HG02610 (cell line): Measurements from ENCODE around the gene DHRS13.
"Not testable (repeated sequence)": the region's sequence is repeated elsewhere in the genome, so short reads cannot be mapped to it uniquely, and the experiment has no call there.

ENCODE experiments used
- ATAC-seq: cut with Tn5 transposase; IDR thresholded peaks from one replicate; pipeline ENCODE4 v1.9.1; 2021; ENCODE audit warnings: mild to moderate bottlenecking, moderate library complexity; ENCODE audit not compliant: unreplicated experiment

DHRS13 gene

DNA sequence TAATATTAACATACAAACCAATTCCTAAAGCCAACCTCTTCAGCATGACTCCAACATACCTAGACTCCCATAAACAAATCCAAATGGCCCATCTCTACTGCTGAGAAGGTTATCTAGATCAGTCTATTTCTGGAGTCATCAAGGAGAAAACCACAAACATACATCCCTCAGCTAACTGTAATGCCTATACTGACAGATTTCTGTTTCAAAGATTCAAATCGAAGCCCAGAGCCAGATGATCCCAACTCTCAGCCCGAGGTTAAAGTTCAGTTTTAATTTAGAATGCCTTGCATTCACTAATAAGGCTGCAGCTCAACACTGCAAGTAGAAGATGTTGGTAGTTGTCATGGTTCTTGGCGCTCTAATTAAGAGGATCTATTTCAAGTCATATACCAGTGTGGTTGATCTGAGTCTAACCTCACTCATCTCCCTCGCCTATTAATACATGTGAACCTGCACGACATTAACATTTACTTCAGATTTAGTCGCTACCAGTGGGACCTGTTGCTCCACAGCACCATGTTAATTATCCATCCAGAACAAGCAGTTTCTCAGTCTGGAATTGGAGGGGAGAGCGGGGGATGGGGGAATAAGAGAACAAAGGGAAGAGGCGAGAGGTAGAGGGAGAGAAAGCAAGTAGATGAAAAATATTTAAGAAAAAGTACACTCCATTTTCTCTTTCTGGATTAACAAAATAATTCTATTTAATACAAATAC, 33.0 kb upstream of the DHRS13 start:
- ATAC-seq: no peak

DNA sequence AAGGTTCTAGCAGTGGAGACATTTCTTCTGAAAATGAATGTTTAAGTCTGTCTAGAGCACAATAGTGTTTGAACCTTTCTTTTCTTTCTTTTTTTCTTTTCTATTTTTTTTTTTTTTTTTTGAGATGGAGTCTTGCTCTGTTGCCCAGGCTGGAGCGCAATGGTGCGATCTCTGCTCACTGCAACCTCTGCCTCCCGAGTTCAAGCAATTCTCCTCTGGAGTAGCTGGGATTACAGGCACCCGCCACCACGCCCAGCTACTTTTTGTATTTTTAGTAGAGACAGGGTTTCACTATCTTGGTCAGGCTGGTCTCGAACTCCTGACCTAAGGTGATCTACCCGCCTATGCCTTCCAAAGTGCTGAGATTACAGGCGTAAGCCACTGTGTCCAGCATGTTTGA, 31.6 kb upstream of the DHRS13 start:
- not testable (repeated sequence) for ATAC-seq

DNA sequence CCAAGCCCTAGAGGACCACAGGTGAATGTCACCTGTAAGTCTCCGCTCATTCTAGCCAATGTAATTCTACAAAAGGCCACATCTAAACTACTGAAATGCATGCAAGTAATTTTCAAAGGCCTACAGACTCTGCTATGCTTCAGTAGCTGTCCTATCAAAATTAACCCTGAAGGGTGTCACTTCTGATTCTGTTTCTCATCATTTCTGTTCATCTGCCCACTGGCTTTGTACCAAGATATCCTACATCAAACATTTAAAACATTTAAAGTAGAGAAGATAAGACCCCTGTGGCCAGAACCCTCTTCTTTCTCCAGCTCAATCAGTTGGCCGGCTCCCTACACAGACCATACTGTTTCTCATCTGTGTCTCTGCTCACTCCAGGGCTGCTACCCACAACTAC, 26.9 kb upstream of the DHRS13 start:
- ATAC-seq: no peak

DNA sequence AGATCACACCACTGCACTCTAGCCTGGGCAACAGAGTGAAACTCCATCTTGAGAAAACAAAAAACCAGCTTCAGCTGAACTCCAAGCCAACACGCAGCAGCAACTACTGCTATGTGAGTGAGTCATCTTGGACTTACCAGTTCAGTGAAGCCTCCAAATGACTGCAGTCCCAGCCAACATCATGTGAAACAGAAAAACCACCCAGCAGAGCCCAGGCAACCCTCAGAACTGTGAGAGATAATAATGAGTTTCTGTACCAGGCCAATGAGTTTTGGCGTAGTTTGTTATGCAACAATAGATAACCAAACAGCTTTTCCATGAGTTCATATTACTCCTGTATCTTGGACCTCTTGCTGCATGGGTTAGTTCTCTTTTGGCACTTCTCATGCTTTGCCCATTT, 25.2 kb upstream of the DHRS13 start:
- ATAC-seq: peak; percentile 68

DNA sequence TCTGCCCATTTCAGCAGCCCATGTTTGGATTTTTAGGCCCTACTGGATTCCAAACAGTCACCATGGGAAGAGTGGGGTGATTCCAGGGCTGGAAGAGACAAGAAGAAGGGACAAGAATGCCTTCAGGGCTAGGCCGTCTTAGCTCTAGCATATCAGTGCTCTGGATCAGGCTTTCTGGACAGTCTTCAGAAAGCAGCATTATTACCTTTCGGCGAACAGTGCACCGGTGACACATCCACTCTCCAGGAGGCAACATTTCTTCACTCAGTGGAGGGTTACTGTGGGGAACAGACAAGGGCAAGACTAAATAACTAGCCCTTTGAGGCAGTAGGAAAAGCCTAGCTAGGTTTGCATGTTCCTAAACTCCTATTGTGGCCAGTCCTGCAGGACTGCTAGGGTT, 23.9 kb upstream of the DHRS13 start:
- no peak for ATAC-seq

DNA sequence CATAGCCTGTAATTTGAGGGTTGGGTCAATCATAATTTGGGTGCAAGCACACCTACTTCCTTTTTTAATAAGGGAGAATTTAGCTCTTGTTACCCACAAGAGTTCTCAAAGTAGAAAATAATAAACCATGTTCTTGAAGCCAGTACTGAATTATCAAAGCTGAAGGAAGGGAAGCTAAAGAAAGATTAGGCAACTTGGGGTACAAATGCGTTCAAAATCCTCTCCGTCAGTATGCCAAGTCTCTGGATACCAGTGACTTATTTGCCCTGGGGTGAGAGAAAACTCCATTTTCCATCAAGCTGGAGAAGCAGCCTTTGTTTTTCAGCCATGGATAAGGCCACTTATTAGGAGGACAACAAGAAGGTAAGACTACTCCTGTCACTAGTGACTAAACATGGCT, 23.5 kb upstream of the DHRS13 start:
- ATAC-seq: no peak

DNA sequence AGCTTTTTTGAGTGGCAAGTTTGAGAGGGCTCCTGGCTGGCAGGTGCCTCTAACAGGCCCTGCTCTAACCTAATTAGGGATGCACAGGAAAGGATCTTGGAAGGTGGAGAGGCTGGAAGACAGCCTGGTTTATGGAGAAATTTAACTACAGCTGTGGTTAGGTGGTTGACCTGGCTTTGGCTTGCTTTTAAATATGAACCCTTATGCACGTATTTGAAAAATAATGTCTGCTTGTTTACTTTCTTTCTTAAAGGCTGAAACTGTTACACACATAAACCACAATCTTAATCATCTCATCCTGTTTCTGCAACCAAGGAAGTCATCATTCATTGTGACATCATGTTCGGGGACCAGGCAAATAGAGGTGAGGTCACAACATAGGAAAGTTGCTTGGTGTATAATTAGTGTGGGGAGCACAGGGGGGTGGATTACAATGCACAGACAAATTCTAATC, 23.1 kb upstream of the DHRS13 start:
- no peak for ATAC-seq

DNA sequence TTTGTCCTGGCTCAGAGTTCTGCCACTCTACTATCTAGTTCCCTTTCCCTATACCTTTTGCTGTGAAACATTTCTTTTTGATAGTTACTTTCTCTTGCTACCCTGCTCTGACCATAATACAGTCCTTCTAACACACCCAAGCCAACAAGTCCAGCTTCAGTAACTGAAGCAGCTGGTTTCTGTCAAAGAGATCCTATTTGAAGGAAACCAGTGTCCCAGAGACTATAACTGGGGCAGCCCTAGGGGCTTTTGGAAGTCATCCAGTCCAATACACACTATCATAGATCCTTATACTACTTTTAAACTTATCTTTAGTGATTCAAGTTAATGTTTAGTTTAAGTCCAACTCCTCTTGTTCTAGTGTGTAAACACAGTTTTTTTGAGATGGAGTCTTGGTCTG, 17.3 kb upstream of the DHRS13 start:
- no peak for ATAC-seq

DNA sequence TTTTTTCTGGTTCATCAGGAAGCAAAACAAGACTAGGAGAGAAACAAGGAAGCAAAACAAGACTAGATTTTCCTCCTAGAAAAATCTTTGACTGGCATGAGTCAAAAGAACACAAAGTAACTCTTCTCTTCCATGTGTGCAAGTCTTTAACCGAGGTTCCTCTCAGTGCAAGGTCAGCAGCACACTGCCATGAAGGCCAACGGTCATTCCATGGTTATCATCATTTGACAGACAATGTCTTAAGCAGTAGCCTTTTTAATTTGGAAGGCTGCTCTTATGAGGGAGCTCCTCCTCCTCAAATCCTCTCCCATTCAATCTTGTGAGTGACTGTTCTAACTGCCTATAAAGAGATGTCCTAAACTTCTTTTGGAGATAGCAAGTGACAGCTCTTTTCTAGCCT, 15.4 kb upstream of the DHRS13 start:
- ATAC-seq: no peak

DNA sequence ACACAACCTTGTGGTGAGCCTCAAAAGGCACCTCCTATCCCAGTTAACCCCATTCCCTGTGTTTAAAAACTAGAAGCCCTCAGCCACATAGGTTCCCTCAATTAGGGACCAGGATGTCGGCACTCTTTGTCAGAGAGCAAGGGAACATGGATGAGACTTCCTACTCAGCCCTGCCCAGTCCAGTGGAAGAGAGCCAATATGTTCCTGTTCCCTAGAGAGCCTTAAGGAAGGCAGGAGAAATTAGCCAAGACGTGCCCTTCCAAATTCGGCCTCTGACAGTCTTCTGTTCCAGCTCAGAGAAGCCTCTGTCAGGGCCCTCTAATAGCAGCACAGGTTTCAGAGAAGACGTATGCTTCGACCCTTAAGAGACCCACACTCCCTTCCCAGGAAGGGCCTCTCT, 14.6 kb upstream of the DHRS13 start:
- no peak for ATAC-seq

DNA sequence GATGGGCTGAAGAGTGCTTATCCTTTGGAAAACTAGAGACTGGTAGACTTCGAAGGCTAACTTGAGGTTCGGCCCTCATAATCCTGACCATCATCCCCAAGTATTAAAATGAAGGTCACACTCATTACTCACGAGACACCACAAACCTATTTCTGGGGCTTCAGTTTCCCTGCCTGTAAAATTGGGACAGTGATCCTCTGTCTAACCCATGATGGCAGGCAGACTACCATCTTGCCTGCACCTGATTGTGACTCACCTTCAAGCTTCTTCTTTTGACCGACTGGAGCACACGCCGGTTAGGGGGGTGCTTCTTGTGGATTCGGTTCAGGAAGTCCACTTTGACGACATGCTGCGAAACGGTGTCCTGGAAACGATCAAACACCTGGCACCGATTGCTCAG, 14.2 kb upstream of the DHRS13 start:
- ATAC-seq: no peak

DNA sequence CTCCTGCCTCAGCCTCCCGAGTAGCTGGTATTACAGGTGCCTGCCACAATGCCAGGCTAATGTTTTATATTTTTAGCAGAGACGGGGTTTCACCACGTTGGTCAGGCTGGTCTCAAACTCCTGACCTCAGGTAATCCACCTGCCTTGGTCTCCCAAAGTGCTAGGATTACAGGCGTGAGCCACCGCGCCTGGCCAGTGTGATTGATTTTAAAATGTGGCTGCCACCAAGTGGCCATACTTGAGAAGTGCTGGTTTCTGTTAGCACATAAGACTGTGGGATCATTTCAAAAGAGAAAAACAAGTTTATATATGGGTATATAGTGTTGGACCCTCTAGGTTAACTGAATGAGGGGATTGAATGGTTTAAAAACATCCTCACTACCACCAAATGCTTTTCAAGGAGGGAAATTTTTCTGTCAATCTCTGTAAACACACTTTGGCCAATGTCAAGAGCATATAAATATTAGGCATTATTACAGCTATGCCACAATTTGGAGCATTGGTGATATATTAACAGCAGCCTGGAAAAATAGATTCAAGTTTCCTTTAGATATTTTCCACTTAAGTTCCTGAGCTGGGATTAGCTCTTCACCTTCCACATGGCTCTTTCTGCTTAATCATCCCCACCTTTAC, 13.5 kb upstream of the DHRS13 start:
- no peak for ATAC-seq

DNA sequence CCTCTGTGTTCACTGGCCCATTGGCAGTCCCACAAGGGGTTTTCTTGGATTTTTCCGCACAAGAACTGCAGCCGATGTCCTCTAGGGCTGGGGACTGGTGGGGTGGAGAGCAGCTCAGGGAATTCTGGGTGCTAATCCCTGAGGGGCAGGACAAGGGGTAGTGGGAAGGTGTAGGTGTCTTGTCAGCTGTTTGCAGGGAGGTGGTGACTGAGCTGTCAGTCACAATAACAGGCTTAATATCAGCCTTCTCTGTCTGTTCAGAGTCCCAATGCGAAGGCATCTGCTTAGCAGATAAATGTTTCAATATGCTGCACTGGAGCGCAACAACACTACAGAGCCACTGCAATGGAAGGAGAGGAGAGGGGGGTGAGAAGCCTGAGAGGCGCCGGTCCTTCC, 10.1 kb upstream of the DHRS13 start:
- ATAC-seq: no peak

DNA sequence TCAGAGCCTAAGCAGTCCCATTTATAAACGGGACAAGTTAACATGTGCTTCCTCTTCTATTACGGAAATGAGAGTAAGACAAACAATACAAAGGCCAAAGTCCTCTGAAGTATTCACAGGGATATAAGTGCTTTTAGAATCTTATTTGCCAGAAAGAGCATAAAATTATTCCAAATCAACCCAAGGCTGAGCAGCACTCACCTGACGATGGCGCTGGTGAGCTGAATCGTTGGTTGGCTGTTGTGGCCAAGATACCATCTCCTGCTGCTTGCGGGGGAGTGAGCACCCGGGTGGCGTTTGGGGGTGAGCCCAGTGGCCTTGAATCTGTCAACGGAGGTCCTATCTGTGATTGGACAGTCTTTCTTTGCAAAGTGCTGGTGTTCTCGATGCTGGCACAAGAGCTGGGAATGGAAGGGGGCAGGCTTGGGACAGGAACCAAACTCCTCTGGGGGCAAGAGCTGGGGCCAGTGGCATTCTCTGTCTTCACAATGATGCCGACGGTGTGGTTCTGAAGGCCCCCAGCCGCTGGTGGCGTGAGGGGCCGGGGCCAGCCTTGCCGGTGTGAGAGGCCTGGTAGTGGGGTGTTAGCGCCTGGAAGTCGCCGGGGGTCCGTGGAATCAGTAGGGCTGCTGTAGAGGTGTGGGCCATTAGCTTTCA, 9.5 kb upstream of the DHRS13 start:
- no peak for ATAC-seq

DNA sequence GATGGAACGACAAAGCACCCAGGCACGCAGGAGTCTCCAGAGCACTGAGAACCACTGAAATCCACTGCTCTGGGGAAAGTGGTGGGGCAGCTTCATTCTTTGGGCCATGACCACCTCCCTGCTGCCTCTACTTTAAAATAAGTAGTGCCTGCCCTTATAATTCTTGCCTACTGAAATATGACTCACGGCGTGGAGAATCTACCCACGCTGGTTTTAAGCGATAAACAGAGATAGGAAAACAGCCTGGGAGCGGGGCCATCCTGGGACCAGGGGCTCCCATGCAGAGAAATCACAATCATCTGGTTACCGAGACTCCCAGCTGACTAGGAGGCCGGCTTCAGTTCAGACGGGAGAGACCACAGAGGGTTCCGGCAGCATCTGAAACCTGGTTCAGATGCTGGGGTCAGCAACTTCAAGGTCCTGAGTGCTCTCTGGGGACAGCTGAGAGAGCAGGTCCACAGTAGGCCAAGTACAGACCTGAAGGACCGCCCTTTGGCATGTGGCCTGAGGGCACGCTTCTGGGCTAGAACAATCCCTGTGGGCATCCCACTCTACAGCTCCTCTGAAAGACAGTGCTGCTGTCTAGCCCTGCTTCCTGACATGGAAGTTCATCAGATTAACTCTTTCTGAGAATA, 8.6 kb upstream of the DHRS13 start:
- ATAC-seq: no peak

DNA sequence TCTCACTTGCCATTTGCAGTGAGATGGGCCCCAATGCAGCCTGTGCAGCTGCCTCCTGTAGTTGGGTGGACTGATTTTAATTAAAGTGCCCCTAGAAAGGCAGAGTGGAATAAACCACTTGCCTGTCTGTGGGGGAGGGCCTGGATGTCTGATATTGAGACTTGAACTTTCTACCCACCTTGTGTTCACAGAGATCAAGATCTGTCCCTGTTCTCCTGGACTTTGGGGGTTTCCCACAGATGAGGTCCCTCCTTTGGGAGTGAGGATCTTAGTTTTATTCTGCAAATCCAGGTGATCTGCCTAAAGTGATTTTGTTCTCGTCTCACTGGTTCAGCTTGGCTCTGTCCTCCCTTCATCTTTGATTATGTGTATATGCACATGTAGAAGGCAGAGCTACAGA, 7.7 kb upstream of the DHRS13 start:
- ATAC-seq: no peak

DNA sequence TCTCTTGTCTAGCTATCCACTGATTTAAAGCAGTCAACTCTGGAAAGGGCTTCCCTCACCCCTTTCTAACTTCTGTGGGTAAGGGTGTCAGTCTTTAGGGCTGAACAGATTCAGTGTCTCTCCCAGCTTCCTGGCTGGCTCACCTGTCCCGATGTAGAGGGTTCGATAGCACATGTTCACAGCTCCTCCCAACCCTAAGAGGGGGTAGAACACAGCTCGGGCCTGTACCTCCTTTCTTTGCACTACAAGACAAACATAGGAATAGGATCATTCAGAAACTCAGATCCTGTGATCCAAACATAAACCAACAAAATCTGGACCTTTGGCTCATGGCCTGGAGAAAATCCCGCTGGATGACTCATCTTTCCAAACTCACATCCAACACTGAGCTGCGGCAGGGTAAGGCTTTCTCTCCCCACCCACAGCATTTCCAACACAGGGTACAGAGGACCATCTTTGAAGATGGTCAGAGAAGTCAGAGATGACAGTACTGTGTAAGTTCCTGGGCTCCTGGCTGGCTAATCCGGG, 5.8 kb upstream of the DHRS13 start:
- ATAC-seq: no peak

DNA sequence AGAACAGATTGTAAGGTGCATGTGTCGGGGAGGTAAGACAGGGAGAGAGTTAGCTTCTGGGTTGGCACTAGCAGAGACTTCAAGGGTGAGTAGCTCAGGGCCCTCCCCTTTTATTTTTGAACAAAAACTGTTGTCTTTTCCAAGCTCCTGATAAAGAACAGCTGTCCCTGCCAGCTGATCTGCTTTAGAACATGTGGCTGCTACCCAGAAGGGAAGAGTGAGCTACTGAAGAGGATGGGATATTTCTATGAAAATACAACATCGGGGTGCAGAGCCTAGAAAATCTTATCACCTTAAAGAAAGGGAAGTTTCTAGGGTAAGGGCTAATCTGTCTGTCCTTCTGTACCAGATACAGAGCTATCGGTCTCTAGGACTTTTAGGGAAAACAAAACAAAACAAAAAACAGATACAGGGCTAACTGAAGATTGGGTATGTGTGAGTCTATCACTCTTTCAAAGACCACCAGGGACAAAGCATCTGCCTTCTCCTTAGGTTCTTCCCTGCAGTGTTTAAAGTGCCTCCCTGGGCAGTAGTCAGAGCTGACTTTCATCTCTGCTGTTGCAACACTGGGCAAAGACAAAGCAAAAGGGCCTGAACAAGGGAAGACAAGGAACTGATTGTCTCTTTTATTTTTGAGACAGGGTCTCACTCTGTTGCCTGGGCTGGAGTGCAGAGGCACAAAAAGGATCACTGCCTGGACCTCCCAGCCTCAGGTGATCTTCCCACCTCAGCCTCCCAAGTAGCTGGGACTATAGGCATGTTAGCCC, 5.0 kb upstream of the DHRS13 start:
- ATAC-seq: no peak

DNA sequence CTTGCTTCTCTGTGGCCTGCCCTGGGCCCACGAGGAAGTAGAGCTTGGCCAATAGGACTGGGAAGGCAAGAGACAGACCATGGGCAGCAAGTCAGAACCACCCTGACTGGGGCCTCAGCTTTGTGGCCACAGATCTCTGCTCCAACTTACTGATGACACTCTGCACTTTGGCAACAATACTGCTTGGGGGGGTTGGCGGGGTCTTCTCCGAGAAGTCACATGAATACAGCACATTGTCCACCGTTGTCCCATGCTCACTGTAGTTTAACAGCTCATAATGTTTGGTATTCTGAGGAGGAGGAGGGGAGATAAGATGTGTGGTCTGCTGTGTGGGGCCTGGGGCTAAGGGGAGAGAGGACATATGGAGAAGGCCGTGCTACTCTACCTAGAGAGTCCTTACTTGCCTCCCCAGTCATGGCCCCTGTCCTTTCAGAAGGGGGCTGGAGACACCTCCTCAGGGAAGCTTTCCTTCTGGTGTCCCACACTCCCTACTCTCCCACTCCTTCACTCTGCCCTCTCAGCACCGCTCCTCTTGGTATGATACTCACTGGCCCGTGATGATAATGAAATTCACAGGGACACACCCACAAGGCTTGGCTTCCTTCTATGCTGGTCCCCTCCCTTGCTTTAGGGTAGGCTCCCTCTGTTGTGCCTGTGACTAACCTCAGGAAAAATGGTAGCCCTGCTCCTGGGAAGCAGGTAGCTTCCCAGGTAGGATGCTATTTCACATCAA, 4.0 kb upstream of the DHRS13 start:
- no peak for ATAC-seq

DNA sequence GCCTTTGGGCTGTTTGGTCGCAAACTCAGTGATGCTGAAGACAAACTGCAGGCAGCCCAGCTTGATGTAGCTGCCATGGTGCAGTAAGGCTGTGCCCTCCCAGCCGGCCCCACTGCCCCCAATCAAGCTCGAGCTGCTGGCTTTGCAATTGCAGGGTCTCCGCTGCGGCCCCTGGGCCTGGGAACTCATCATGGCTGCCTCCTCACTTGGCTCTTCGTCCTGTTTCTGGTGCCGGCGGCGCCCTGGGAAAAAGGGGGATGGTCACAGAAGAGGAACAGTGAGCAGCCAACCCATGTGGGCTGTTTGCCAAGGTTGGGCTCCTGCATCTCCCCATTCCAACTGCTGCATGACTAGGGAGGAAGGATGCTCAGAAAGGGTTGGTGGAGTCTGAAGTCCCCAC, 3.4 kb upstream of the DHRS13 start:
- ATAC-seq: no peak
